H1 (cell line): ENCODE data around the gene LCAT. TPM values are rescaled to one million over a fixed set of nuclear protein-coding genes. Genes with fewer than 3 reads are reported as not detected.

Experiments used
- CREB1 ChIP-seq: IDR thresholded peaks from 2 replicates; pipeline ENCODE4 v1.6.1; 2012; ENCODE audit warnings: inconsistent platforms
- CTCF ChIP-seq, 3 experiments: IDR thresholded peaks; 1 replicate in 2 of 3; 2 replicates in 1 of 3; pipeline versions ENCODE4 v1.5.1 to v1.6.1; 2011; ENCODE audit warnings: low read length in 3 of 3, mild to moderate bottlenecking in 3 of 3, inconsistent platforms in 2 of 3, low read depth in 1 of 3, moderate library complexity in 1 of 3; ENCODE audit not compliant: insufficient read depth in 1 of 3; ENCODE audit errors: control extremely low read depth in 1 of 3
- EZH2 ChIP-seq: fragments of 200-600 bp; sonication (generic); IDR thresholded peaks from 2 replicates; pipeline ENCODE4 v1.7.1; 2012; ENCODE audit warnings: low read depth, mild to moderate bottlenecking, moderate library complexity, low read length, inconsistent platforms; ENCODE audit not compliant: severe bottlenecking
- RXRA ChIP-seq: IDR thresholded peaks from 2 replicates; pipeline ENCODE4 v1.6.1; 2011; ENCODE audit warnings: low read depth, mild to moderate bottlenecking, low read length, moderate library complexity; ENCODE audit not compliant: insufficient read depth
- polyA plus RNA-seq, 7 experiments: library from polyadenylated mRNA; depleted of rRNA in 3 of 7; stranded (reverse) in 5 of 7; unstranded in 2 of 7; fragments of >200 nt in 5 of 7; fragments of 200-250 nt in 2 of 7; gene quantifications; 1 replicate in 5 of 7; 2 replicates in 1 of 7; 4 replicates in 1 of 7; pipeline versions ENCODE4 v1.2.1 to v1.2.3, GENCODE V29; 2011 to 2013; ENCODE audit warnings: missing spikeins in 2 of 7, mixed read lengths in 2 of 7
- total RNA-seq: library from RNA; stranded (reverse); fragmentation: NEBNext Ultra II Directional; extraction: Animal tissue kit (Norgen Biotek cat#: 25700); gene quantifications from 2 replicates; pipeline ENCODE4 v1.2.1, GENCODE V29; 2021

Gene LCAT
- total and polyA plus RNA-seq, 2 of the 8 experiments (the other 6 are each of a cell fraction or from before 2014, with no cell fraction given) = 9.4 to 19.6 TPM

GRCh38 chr16:67961551-67961957 lies 17.6 kb upstream of the LCAT start (continued):
- no peak for TF ChIP-seq CREB1
- TF ChIP-seq EZH2 = no peak
- TF ChIP-seq RXRA = no peak
- TF ChIP-seq CTCF (IDR thresholded peaks at IDR 0.05; ENCODE audit: control extremely low read depth in 1 of 3, insufficient read depth in 1 of 3, low read depth in 1 of 3, low read length in 3 of 3) = no peak
